Activated T-cell treated with anti-CD3 and anti-CD28 coated beads, Interleukin-2, amount 50 U/mL, for 72 hours (primary cell): ENCODE data around the gene RPL4. TPM values are rescaled to one million over a fixed set of nuclear protein-coding genes. Genes with fewer than 3 reads are reported as not detected.
"Not testable (repeated sequence)": the region's sequence is repeated elsewhere in the genome, so short reads cannot be mapped to it uniquely, and the experiment has no call there.

Experiments
- ATAC-seq, 2 donors: fragments of 150-1000 bp; cut with Tn5 transposase; replicated peaks in 1 of 2; 2 replicates each; pipeline ENCODE4 v1.10.0; 2021; ENCODE audit warnings: moderate library complexity in 2 of 2, mild to moderate bottlenecking in 1 of 2
- DNase-seq, 2 donors: peaks; one replicate each; pipeline ENCODE4 v3.0.0; 2021 to 2022; ENCODE audit warnings: mixed read lengths in 1 of 2
- H3K27ac Mint-ChIP-seq: one replicate; pipeline ENCODE4 v1.8.0; 2022; ENCODE audit warnings: mild to moderate bottlenecking, moderate library complexity, mixed read lengths
- H3K27me3 Mint-ChIP-seq: one replicate; pipeline ENCODE4 v1.8.0; 2022; ENCODE audit warnings: low read depth, mixed read lengths
- H3K36me3 Mint-ChIP-seq, 2 donors: one replicate each; pipeline ENCODE4 v1.8.0; 2022; ENCODE audit warnings: mixed read lengths in 2 of 2, mild to moderate bottlenecking in 1 of 2; ENCODE audit not compliant: insufficient read depth in 2 of 2
- H3K4me1 Mint-ChIP-seq: one replicate; pipeline ENCODE4 v1.8.0; 2022; ENCODE audit warnings: low read depth, mixed read lengths
- H3K4me3 Mint-ChIP-seq, 2 donors: one replicate each; pipeline ENCODE4 v1.8.0; 2022; ENCODE audit warnings: mild to moderate bottlenecking in 2 of 2, mixed read lengths in 2 of 2, moderate library complexity in 2 of 2
- H3K9me3 Mint-ChIP-seq, 2 donors: one replicate each; pipeline ENCODE4 v1.8.0; 2022; ENCODE audit warnings: mixed read lengths in 2 of 2
- total RNA-seq, 2 donors: library from RNA; stranded (reverse); gene quantifications; one replicate each; pipeline ENCODE4 v1.2.3, GENCODE V29; 2022

RPL4 gene
- total RNA-seq, 2 donors from 2014 or later, result 4,175 to 4,250 TPM

- H3K27ac Mint-ChIP-seq, result no peak overlapping the region
These were observed 42.0 kb downstream of the RPL4 start for GRCh38 chr15:66462627-66463026.

GRCh38 chr15:66461917-66462316 is 42.7 kb downstream of the RPL4 start:
- no peak for DNase-seq
- no peak for ATAC-seq
- no peaks in the 10 kb centered on the region for H3K9me3 Mint-ChIP-seq
- H3K4me1 Mint-ChIP-seq, result no peaks in the 10 kb centered on the region
- H3K4me3 Mint-ChIP-seq, result no peak overlapping the region
- no peak overlapping the region for H3K27ac Mint-ChIP-seq
- no peaks in the 10 kb centered on the region for H3K27me3 Mint-ChIP-seq
- H3K36me3 Mint-ChIP-seq, result peaks cover 3 to 8% of the 10 kb centered on the region in 2 donors

More at GRCh38 chr15:66462627-66463026, 42.0 kb downstream of the RPL4 start:
- ATAC-seq (no peak), DNase-seq (no peak)
- peaks cover 3 to 12% of the 10 kb centered on the region in 2 donors for H3K36me3 Mint-ChIP-seq
- no peaks in the 10 kb centered on the region for H3K9me3 Mint-ChIP-seq
- no peaks in the 10 kb centered on the region for H3K27me3 Mint-ChIP-seq
- H3K4me1 Mint-ChIP-seq, result no peaks in the 10 kb centered on the region
- no peak overlapping the region for H3K4me3 Mint-ChIP-seq

- not testable (repeated sequence) for H3K36me3 Mint-ChIP-seq
These were observed 43.4 kb downstream of the RPL4 start for GRCh38 chr15:66461294-66461693.

GRCh38 chr15:66459818-66460615 is 44.6 kb downstream of the RPL4 start:
- Mint-ChIP-seq H3K4me3 (no peak overlapping the region), H3K9me3 (no peaks in the 10 kb centered on the region), H3K27me3 (no peaks in the 10 kb centered on the region), H3K36me3 (peaks cover 1 to 5% of the 10 kb centered on the region in 2 donors), H3K27ac (peak overlapping the region; percentile 74), H3K4me1 (peaks cover 12% of the 10 kb centered on the region)
- DNase-seq (no peak), ATAC-seq (no peak)

More at GRCh38 chr15:66461294-66461693, 43.4 kb downstream of the RPL4 start:
- DNase-seq, ATAC-seq, H3K27ac Mint-ChIP-seq, H3K9me3 Mint-ChIP-seq, H3K27me3 Mint-ChIP-seq, H3K4me1 Mint-ChIP-seq, H3K4me3 Mint-ChIP-seq: not testable (repeated sequence)

- no peak overlapping the region for H3K27ac Mint-ChIP-seq
- H3K9me3 Mint-ChIP-seq, result no peaks in the 10 kb centered on the region
- peaks cover 0 to 2% of the 10 kb centered on the region in 2 donors for H3K36me3 Mint-ChIP-seq
- no peak overlapping the region for H3K4me3 Mint-ChIP-seq
- DNase-seq, result peak; percentile 9 to 19
- H3K4me1 Mint-ChIP-seq, result peaks cover 12% of the 10 kb centered on the region
- H3K27me3 Mint-ChIP-seq, result no peaks in the 10 kb centered on the region
- ATAC-seq, result peak; percentile 83 to 94
These were observed 48.4 kb downstream of the RPL4 start for GRCh38 chr15:66456211-66456610.

- Mint-ChIP-seq H3K9me3 (no peaks in the 10 kb centered on the region), H3K27ac (no peak overlapping the region), H3K4me1 (peaks cover 12% of the 10 kb centered on the region), H3K4me3 (no peak overlapping the region), H3K36me3 (no peaks in the 10 kb centered on the region), H3K27me3 (no peaks in the 10 kb centered on the region)
- ATAC-seq, result no peak
- no peak for DNase-seq
These were observed 50.5 kb downstream of the RPL4 start for GRCh38 chr15:66454143-66454542.

- H3K9me3 Mint-ChIP-seq, result peaks cover 0 to 2% of the 10 kb centered on the region in 2 donors
- ATAC-seq (no peak), DNase-seq (no peak)
- peaks cover 12% of the 10 kb centered on the region for H3K4me1 Mint-ChIP-seq
- H3K27ac Mint-ChIP-seq, result no peak overlapping the region
- no peaks in the 10 kb centered on the region for H3K27me3 Mint-ChIP-seq
- H3K36me3 Mint-ChIP-seq, result peaks cover 2 to 3% of the 10 kb centered on the region in 2 donors
- H3K4me3 Mint-ChIP-seq, result no peak overlapping the region
These were observed 51.6 kb downstream of the RPL4 start for GRCh38 chr15:66452971-66453580.

GRCh38 chr15:66452420-66452819 is 52.2 kb downstream of the RPL4 start:
- DNase-seq, result no peak
- peaks cover 0 to 2% of the 10 kb centered on the region in 2 donors for H3K9me3 Mint-ChIP-seq
- no peak for ATAC-seq
- no peak overlapping the region for H3K4me3 Mint-ChIP-seq
- no peaks in the 10 kb centered on the region for H3K27me3 Mint-ChIP-seq
- H3K27ac Mint-ChIP-seq, result no peak overlapping the region
- H3K4me1 Mint-ChIP-seq, result peaks cover 12% of the 10 kb centered on the region
- H3K36me3 Mint-ChIP-seq, result peaks cover 3 to 4% of the 10 kb centered on the region in 2 donors

Other genes with a start within 250 kb of the RPL4 start
- gene DIS3L, start 211.3 kb downstream of the RPL4 start, total RNA-seq, result 10 to 100 TPM; 22.2 to 31.5 TPM
- gene TIPIN, start 148.2 kb downstream of the RPL4 start, total RNA-seq, result 10 to 100 TPM; 22.9 to 35.8 TPM
- 10 to 100 TPM; 83.3 to 98.1 TPM for gene MAP2K1, start 117.9 kb downstream of the RPL4 start, total RNA-seq
- gene SNAPC5, start 7.1 kb downstream of the RPL4 start, total RNA-seq, result 10 to 100 TPM; 29.9 to 32.2 TPM
- gene ZWILCH, start 471 bp upstream of the RPL4 start, total RNA-seq, result 10 to 100 TPM; 25.0 to 25.1 TPM
- not detected for gene LCTL, start 61.1 kb upstream of the RPL4 start, total RNA-seq
- gene SMAD6, start 197.4 kb upstream of the RPL4 start, total RNA-seq, result under 1 TPM; 0.31 to 0.35 TPM